HepG2 (cell line): ENCODE measurements around the gene NSMF. TPM values are rescaled to one million over a fixed set of nuclear protein-coding genes. Genes with fewer than 3 reads are reported as not detected.

Experiments used
- ATF3 ChIP-seq: sonication (generic); formaldehyde crosslinking; IDR thresholded peaks from 2 replicates; pipeline ENCODE4 v1.4.0; 2020; ENCODE audit warnings: missing genetic modification reagents
- MED8 ChIP-seq: sonication (generic); formaldehyde crosslinking; IDR thresholded peaks from 2 replicates; pipeline ENCODE4 v1.8.1; 2023; ENCODE audit warnings: mild to moderate bottlenecking, missing genetic modification reagents; ENCODE audit not compliant: insufficient replicate concordance
- MTF2 ChIP-seq: sonication (generic); formaldehyde crosslinking; IDR thresholded peaks from 2 replicates; pipeline ENCODE4 v1.5.0; 2020; ENCODE audit warnings: missing genetic modification reagents, borderline replicate concordance
- MYC ChIP-seq: sonication (generic); formaldehyde crosslinking; IDR thresholded peaks from 2 replicates; pipeline ENCODE4 v1.9.0; 2021; ENCODE audit warnings: missing genetic modification reagents, borderline replicate concordance
- NONO ChIP-seq, 2 experiments: fragments of 450-650 bp in 1 of 2; sonication (generic) in 1 of 2; formaldehyde crosslinking in 1 of 2; IDR thresholded peaks in 1 of 2; conservative IDR thresholded peaks in 1 of 2; 2 replicates each; pipeline versions ENCODE4 v1.6.1 to v1.8.0; 2017 to 2022; ENCODE audit warnings: mild to moderate bottlenecking in 1 of 2, missing genetic modification reagents in 1 of 2, moderate library complexity in 1 of 2
- ONECUT2 ChIP-seq: sonication (generic); formaldehyde crosslinking; IDR thresholded peaks from 2 replicates; pipeline ENCODE4 v1.4.0; 2020; ENCODE audit warnings: missing genetic modification reagents
- PTBP1 ChIP-seq: fragments of 200-400 bp; formaldehyde crosslinking; IDR thresholded peaks from 2 replicates; pipeline ENCODE4 v1.6.1; 2018; ENCODE audit warnings: low read length, low read depth; ENCODE audit not compliant: poor library complexity, severe bottlenecking
- SOX13 ChIP-seq, 3 experiments: fragments of 450-650 bp in 1 of 3; sonication (generic) in 1 of 3; formaldehyde crosslinking in 1 of 3; IDR thresholded peaks in 2 of 3; conservative IDR thresholded peaks in 1 of 3; 2 replicates each; pipeline versions ENCODE4 v1.5.0 to v1.6.1; 2016 to 2020; ENCODE audit warnings: antibody characterized with exemption in 1 of 3, mild to moderate bottlenecking in 1 of 3, missing compliant biosample characterization in 1 of 3, missing genetic modification reagents in 1 of 3, moderate library complexity in 1 of 3
- STAT6 ChIP-seq: sonication (generic); formaldehyde crosslinking; IDR thresholded peaks from 2 replicates; pipeline ENCODE4 v1.4.0; 2020; ENCODE audit warnings: missing genetic modification reagents, mild to moderate bottlenecking, borderline replicate concordance
- ZBTB14 ChIP-seq: sonication (generic); formaldehyde crosslinking; IDR thresholded peaks from 2 replicates; pipeline ENCODE4 v1.4.0; 2020; ENCODE audit warnings: missing genetic modification reagents
- ZNF124 ChIP-seq: sonication (generic); formaldehyde crosslinking; IDR thresholded peaks from 2 replicates; pipeline ENCODE4 v1.4.0; 2020; ENCODE audit warnings: missing genetic modification reagents
- ZNF563 ChIP-seq: sonication (generic); formaldehyde crosslinking; IDR thresholded peaks from 2 replicates; pipeline ENCODE4 v1.8.0; 2022; ENCODE audit warnings: mild to moderate bottlenecking, moderate library complexity, missing genetic modification reagents
- ZNF619 ChIP-seq: sonication (generic); formaldehyde crosslinking; IDR thresholded peaks from 2 replicates; pipeline ENCODE4 v1.4.0; 2020; ENCODE audit warnings: mild to moderate bottlenecking, missing genetic modification reagents
- ZNF709 ChIP-seq: sonication (generic); formaldehyde crosslinking; IDR thresholded peaks from 2 replicates; pipeline ENCODE4 v1.5.0; 2020; ENCODE audit warnings: mild to moderate bottlenecking, missing genetic modification reagents
- ZNF761 ChIP-seq: sonication (generic); formaldehyde crosslinking; conservative IDR thresholded peaks from 2 replicates; pipeline ENCODE4 v1.4.0; 2020; ENCODE audit warnings: mild to moderate bottlenecking, missing genetic modification reagents
- ZNF792 ChIP-seq: IDR thresholded peaks from 2 replicates; pipeline ENCODE4 v1.6.1; 2016
- polyA plus RNA-seq, 8 experiments: library from polyadenylated mRNA; depleted of rRNA in 3 of 8; stranded (reverse) in 7 of 8; unstranded in 1 of 8; fragments of >200 nt; fragmentation: Illumina TruSeq in 4 of 8; extraction: Trizol in 4 of 8; gene quantifications; 2 replicates each; pipeline versions ENCODE4 v1.2.1 to v1.2.3, GENCODE V29; 2011 to 2016; ENCODE audit warnings: low read depth in 4 of 8, missing spikeins in 1 of 8, mixed read lengths in 1 of 8; ENCODE audit not compliant: insufficient read depth in 1 of 8
- total RNA-seq, 5 experiments: library from RNA; depleted of rRNA; stranded (reverse); fragments of >200 nt; fragmentation: Illumina TruSeq; extraction: Trizol; gene quantifications; 2 replicates each; pipeline ENCODE4 v1.2.3, GENCODE V29; 2016; ENCODE audit warnings: low read depth in 1 of 5
- TF ChIP-seq, protein P1 (sequence below): sonication (generic); formaldehyde crosslinking; IDR thresholded peaks from 2 replicates; pipeline ENCODE4 v1.4.0; 2020; ENCODE audit warnings: mild to moderate bottlenecking, missing genetic modification reagents, borderline replicate concordance

NSMF gene
- total and polyA plus RNA-seq, 2 of the 13 experiments (the other 11 are each of a cell fraction or from before 2014, with no cell fraction given), result 44.3 to 183 TPM

- TF ChIP-seq ATF3 (CRISPR knock-in tag) (no peak), STAT6 (CRISPR knock-in tag) (peak; percentile 67; the same call in 1 of the 2 replicates), ZNF761 (CRISPR knock-in tag) (no peak), ZNF709 (peak; percentile 89), ZNF792 (CRISPR knock-in tag) (peak; percentile 67; the same call in 1 of the 2 replicates), MYC (CRISPR knock-in tag) (peak; percentile 69; the same call in 1 of the 2 replicates), ZNF619 (CRISPR knock-in tag) (peak; percentile 66; the same call in 1 of the 2 replicates), MED8 (CRISPR knock-in tag) (peak; percentile 51), SOX13 (IDR thresholded peaks at IDR 0.05) (no peak), SOX13 (CRISPR knock-in tag; conservative IDR thresholded peaks at IDR 0.05 in 1 of 2, IDR thresholded peaks at IDR 0.05 in 1 of 2) (peak in 1 of 2 experiments; percentile 38; a peak in 1 of 4 replicates), ZNF563 (peak; percentile 44; the same call in 1 of the 2 replicates), ONECUT2 (no peak), NONO (IDR thresholded peaks at IDR 0.05) (no peak), NONO (CRISPR knock-in tag; conservative IDR thresholded peaks at IDR 0.05) (peak; percentile 73), ZBTB14 (no peak), MTF2 (no peak), ZNF124 (CRISPR knock-in tag) (peak; percentile 66; the same call in 1 of the 2 replicates), PTBP1 (no peak)
- TF ChIP-seq, protein P1, sequence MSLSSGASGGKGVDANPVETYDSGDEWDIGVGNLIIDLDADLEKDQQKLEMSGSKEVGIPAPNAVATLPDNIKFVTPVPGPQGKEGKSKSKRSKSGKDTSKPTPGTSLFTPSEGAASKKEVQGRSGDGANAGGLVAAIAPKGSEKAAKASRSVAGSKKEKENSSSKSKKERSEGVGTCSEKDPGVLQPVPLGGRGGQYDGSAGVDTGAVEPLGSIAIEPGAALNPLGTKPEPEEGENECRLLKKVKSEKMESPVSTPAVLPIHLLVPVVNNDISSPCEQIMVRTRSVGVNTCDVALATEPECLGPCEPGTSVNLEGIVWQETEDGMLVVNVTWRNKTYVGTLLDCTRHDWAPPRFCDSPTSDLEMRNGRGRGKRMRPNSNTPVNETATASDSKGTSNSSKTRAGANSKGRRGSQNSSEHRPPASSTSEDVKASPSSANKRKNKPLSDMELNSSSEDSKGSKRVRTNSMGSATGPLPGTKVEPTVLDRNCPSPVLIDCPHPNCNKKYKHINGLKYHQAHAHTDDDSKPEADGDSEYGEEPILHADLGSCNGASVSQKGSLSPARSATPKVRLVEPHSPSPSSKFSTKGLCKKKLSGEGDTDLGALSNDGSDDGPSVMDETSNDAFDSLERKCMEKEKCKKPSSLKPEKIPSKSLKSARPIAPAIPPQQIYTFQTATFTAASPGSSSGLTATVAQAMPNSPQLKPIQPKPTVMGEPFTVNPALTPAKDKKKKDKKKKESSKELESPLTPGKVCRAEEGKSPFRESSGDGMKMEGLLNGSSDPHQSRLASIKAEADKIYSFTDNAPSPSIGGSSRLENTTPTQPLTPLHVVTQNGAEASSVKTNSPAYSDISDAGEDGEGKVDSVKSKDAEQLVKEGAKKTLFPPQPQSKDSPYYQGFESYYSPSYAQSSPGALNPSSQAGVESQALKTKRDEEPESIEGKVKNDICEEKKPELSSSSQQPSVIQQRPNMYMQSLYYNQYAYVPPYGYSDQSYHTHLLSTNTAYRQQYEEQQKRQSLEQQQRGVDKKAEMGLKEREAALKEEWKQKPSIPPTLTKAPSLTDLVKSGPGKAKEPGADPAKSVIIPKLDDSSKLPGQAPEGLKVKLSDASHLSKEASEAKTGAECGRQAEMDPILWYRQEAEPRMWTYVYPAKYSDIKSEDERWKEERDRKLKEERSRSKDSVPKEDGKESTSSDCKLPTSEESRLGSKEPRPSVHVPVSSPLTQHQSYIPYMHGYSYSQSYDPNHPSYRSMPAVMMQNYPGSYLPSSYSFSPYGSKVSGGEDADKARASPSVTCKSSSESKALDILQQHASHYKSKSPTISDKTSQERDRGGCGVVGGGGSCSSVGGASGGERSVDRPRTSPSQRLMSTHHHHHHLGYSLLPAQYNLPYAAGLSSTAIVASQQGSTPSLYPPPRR (CRISPR knock-in tag), result peak; percentile 73
Measured at GRCh38 chr9:137462986-137463930, 4.1 kb upstream of the NSMF start (continued).
